Epithelial cell of proximal tubule (primary cell): ENCODE data around the gene RAB6B. TPM values are rescaled to one million over a fixed set of nuclear protein-coding genes. Genes with fewer than 3 reads are reported as not detected.
A peak's percentile ranks its signal among the peaks of the same experiment; 100 is the strongest.

Experiments used
- DNase-seq: peaks from one replicate; pipeline ENCODE4 v3.0.0-alpha.2; 2011; ENCODE audit warnings: low read depth
- H3K4me3 ChIP-seq: 2 replicates; pipeline ENCODE4 v1.5.1; 2011; ENCODE audit warnings: low read depth, mild to moderate bottlenecking, low read length
- total RNA-seq: library from RNA; depleted of rRNA; stranded (reverse); fragments of >200 nt; gene quantifications from 2 replicates; pipeline ENCODE4 v1.2.3, GENCODE V29; 2015
- TF ChIP-seq, protein P1 (sequence below): conservative IDR thresholded peaks from 2 replicates; pipeline ENCODE4 v1.5.1; 2012; ENCODE audit warnings: low read depth, mild to moderate bottlenecking, low read length

The RAB6B gene
- total RNA-seq, result 2.8 and 3.5 TPM in 2 replicates

- TF ChIP-seq, protein P1, sequence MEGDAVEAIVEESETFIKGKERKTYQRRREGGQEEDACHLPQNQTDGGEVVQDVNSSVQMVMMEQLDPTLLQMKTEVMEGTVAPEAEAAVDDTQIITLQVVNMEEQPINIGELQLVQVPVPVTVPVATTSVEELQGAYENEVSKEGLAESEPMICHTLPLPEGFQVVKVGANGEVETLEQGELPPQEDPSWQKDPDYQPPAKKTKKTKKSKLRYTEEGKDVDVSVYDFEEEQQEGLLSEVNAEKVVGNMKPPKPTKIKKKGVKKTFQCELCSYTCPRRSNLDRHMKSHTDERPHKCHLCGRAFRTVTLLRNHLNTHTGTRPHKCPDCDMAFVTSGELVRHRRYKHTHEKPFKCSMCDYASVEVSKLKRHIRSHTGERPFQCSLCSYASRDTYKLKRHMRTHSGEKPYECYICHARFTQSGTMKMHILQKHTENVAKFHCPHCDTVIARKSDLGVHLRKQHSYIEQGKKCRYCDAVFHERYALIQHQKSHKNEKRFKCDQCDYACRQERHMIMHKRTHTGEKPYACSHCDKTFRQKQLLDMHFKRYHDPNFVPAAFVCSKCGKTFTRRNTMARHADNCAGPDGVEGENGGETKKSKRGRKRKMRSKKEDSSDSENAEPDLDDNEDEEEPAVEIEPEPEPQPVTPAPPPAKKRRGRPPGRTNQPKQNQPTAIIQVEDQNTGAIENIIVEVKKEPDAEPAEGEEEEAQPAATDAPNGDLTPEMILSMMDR, result no peak
- H3K4me3 ChIP-seq, result peak within 1 kb of the TSS; percentile 77
- DNase-seq, result no peak
Observed at GRCh38 chr3:133895208-133896001, at the start of gene RAB6B. RAB6B (minus strand) TSS chr3:133895882; CDS start chr3:133895466, 416 bp downstream.

DNA sequence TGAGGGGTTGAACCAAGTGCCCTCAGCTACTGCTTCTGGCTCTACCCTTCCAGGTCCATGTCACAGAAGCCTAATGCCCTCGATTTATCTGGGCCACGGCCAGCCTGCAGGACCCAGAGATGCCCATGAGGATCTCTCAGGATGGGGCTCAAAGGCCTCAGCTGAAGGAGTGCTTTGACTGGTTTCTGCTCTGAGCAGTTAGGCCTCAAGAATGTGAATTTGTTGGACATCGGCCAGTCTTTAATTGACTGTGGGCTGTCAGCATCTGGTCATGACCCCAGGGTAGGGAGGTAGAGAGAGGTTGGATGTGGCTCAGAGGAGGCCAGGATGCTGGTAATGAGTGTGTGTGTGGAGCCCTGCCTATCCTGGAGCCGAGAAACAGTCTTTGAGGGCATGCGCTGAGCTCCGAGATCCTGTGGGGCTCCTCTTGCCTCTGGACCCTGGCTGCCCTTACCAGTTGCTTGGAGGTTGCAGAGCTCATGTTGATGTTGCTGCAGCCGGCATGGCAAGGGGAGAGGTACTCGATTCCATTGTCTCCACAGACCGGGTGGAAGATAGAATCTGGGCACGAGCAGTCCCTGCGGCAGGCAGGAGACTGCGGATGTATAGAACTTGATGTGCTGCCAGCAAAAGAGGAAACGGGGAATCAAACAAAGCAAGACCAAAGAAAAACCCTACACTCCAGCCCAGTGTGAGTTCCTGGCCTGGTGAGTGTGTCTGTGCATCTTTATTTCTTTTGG is 49.1 kb upstream of the RAB6B start:
- peak; percentile 27 for DNase-seq
- TF ChIP-seq, protein P1, result no peak
- no peak overlapping the region for H3K4me3 ChIP-seq

DNA sequence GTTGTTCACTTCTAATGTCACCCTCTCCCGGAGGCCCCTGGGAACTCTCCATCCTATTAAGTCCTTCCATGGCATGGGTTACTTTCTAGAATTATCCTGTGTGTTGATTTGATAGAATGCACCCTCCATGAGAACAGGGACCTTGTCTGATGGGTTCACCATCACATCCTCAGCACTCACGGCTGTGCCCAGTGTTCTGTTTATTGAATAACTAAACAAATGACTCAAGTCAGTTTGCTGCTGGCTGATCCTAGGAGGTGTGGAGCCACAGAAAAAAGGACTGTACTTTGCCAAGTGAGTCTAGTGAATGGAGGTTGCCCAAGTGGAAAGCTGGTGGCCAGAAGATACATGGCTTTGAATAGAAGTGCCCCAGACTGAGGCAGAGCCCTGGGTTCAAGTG is 48.5 kb upstream of the RAB6B start:
- TF ChIP-seq, protein P1, result no peak
- H3K4me3 ChIP-seq, result no peak overlapping the region
- DNase-seq, result peak; percentile 52

GRCh38 chr3:133943639-133944141 is 48.0 kb upstream of the RAB6B start:
- H3K4me3 ChIP-seq, result no peak overlapping the region
- TF ChIP-seq, protein P1, result no peak
- DNase-seq, result peak; percentile 27

- H3K4me3 ChIP-seq, result no peak overlapping the region
- no peak for DNase-seq
- TF ChIP-seq, protein P1, result no peak
Observed at GRCh38 chr3:133943031-133943535, 47.4 kb upstream of the RAB6B start.

DNA sequence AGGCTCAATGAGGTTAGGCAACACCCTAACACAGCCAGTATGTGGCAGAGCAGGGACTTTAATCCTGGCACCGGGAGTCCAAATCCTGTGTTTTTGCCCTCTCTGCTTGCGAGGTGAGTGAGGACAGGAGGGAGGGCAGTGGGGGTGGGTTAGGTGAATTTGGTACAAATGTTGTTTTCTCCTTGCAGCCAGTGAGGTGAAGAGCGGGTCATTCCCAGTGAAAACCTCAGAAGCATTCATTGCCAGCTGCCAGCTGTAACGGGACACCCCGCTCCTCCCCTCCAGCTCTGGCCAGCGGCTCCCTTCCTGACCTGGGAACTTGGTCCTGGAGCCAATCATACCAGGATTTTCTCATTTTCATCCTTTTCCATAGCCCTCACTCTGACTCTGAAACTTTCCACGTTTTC is 45.7 kb upstream of the RAB6B start:
- TF ChIP-seq, protein P1, result no peak
- DNase-seq, result no peak

More for the DNA sequence above, 45.7 kb upstream of the RAB6B start:
- no peak overlapping the region for H3K4me3 ChIP-seq
